22Rv1 (cell line): Measurements from ENCODE around the gene GABARAP.

Experiments
- CTCF ChIP-seq: fragments of 450-650 bp; IDR thresholded peaks from 2 replicates; pipeline ENCODE4 v1.5.1; 2017; ENCODE audit warnings: mild to moderate bottlenecking
- ZFX ChIP-seq: fragments of 450-650 bp; IDR thresholded peaks from 2 replicates; pipeline ENCODE4 v1.6.1; 2017; ENCODE audit warnings: antibody characterized with exemption, borderline replicate concordance

DNA sequence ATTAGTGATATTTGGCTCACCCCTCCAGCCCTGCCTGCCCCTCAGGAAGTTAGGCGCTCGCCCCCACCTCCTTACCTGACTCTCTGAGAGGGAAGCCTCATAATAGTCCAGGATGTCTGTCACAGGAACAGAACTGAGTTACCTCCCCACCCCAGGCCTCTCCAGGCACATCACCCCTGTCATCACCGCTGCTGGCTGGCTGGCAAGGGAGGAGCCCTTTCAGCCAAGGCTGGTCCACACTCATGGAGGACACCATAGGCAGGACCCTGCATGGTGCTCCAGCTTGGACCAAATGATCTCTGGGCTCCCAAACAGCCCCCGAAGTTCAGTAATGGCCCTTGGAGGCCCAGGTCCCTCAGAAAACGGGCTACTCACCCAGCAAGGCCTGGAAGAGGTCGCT lies 24.1 kb downstream of the GABARAP start:
- TF ChIP-seq CTCF (no peak), ZFX (no peak)
